Stimulated activated CD4-positive, alpha-beta T cell treated with anti-CD3 and anti-CD28 coated beads, Interleukin-2, amount 100 ng/mL, for 48 hours (primary cell): Measurements from ENCODE around the gene FAP.

Source experiments
- DNase-seq, 2 donors: peaks; one replicate each; pipeline ENCODE4 v3.0.0-alpha.2; 2020

Gene FAP

GRCh38 chr2:162243294-162243693, at the start of gene FAP:
Gene FAP (minus strand): TSS chr2:162243445. CDS start chr2:162243327, 118 bp downstream.
- DNase-seq, result no peak

GRCh38 chr2:162291748-162292147, 48.5 kb upstream of the FAP start:
- DNase-seq, result no peak

GRCh38 chr2:162282765-162283425, 39.6 kb upstream of the FAP start:
- no peak for DNase-seq

GRCh38 chr2:162280654-162281053, 37.4 kb upstream of the FAP start:
- DNase-seq, result no peak

GRCh38 chr2:162277381-162277780, 34.1 kb upstream of the FAP start:
- DNase-seq, result no peak

GRCh38 chr2:162267996-162268395, 24.8 kb upstream of the FAP start:
- no peak for DNase-seq

GRCh38 chr2:162267496-162267895, 24.3 kb upstream of the FAP start:
- no peak for DNase-seq

GRCh38 chr2:162266460-162266760, 23.2 kb upstream of the FAP start:
- DNase-seq, result no peak

- no peak for DNase-seq
These were observed 22.6 kb upstream of the FAP start for GRCh38 chr2:162265666-162266459.

GRCh38 chr2:162261032-162261945, 18.0 kb upstream of the FAP start:
- DNase-seq, result no peak

- DNase-seq, result no peak
These were observed 15.4 kb upstream of the FAP start for GRCh38 chr2:162258686-162259085.

GRCh38 chr2:162258169-162258568, 14.9 kb upstream of the FAP start:
- DNase-seq, result no peak

GRCh38 chr2:162257425-162257824, 14.2 kb upstream of the FAP start:
- no peak for DNase-seq

GRCh38 chr2:162256591-162256991, 13.3 kb upstream of the FAP start:
- no peak for DNase-seq

GRCh38 chr2:162254236-162254871, 11.1 kb upstream of the FAP start:
- no peak for DNase-seq

- DNase-seq, result no peak
These were observed 10.2 kb upstream of the FAP start for GRCh38 chr2:162253435-162253834.

GRCh38 chr2:162252153-162252552, 8.9 kb upstream of the FAP start:
- no peak for DNase-seq

GRCh38 chr2:162245781-162246180, 2.5 kb upstream of the FAP start:
- no peak for DNase-seq

GRCh38 chr2:162245061-162245460, 1.8 kb upstream of the FAP start:
- DNase-seq, result no peak

GRCh38 chr2:162244541-162245031, 1.3 kb upstream of the FAP start:
- DNase-seq, result no peak

- no peak for DNase-seq
These were observed 470 bp upstream of the FAP start for GRCh38 chr2:162243715-162244114.

GRCh38 chr2:162242586-162243280, 512 bp downstream of the FAP start:
- DNase-seq, result no peak
